Stimulated activated naive CD4-positive, alpha-beta T cell treated with Interleukin-2 at 50 U/mL for 16 hours (primary cell): ENCODE measurements around the gene SNX21.

Experiments used
- DNase-seq: peaks from one replicate; lab custom pipeline; 2025; lab: John Stamatoyannopoulos, UW

The SNX21 gene

GRCh38 chr20:45880988-45881788 lies 47.6 kb downstream of the SNX21 start, which contains the start of gene ZSWIM1:
ZSWIM1 (plus strand) TSS chr20:45881227; CDS start chr20:45882593, 1,366 bp downstream.
- DNase-seq = peak; percentile 97

GRCh38 chr20:45882469-45883099 lies 49.0 kb downstream of the SNX21 start:
- DNase-seq = no peak

- no peak for DNase-seq
Measured at GRCh38 chr20:45883100-45883469, 49.5 kb downstream of the SNX21 start.

GRCh38 chr20:45886590-45887345 lies 53.2 kb downstream of the SNX21 start:
- DNase-seq = no peak

GRCh38 chr20:45887346-45887715 lies 53.7 kb downstream of the SNX21 start, which contains the start of gene SPATA25:
SPATA25 (minus strand) TSS chr20:45887622; CDS start chr20:45887590, 32 bp downstream.
- DNase-seq = no peak

- no peak for DNase-seq
Measured at GRCh38 chr20:45888681-45889080, 55.1 kb downstream of the SNX21 start.

GRCh38 chr20:45890077-45890984 lies 56.7 kb downstream of the SNX21 start:
- peak; percentile 24 for DNase-seq

GRCh38 chr20:45890985-45891983 lies 57.7 kb downstream of the SNX21 start, which contains the start of the genes CTSA and NEURL2:
CTSA (plus strand) TSS chr20:45891335; CDS start chr20:45891569, 234 bp downstream.
NEURL2 (minus strand) TSS chr20:45891208; CDS start chr20:45890991, 217 bp downstream.
- DNase-seq = peak; percentile 83

- DNase-seq = no peak
Measured at GRCh38 chr20:45892049-45892825, 58.6 kb downstream of the SNX21 start.
